HG03565 (cell line): ENCODE data around the gene TTLL8.

Source experiments
- ATAC-seq: cut with Tn5 transposase; IDR thresholded peaks from one replicate; pipeline ENCODE4 v1.9.1; 2021; ENCODE audit warnings: mild to moderate bottlenecking, moderate library complexity; ENCODE audit not compliant: unreplicated experiment

Gene TTLL8

DNA sequence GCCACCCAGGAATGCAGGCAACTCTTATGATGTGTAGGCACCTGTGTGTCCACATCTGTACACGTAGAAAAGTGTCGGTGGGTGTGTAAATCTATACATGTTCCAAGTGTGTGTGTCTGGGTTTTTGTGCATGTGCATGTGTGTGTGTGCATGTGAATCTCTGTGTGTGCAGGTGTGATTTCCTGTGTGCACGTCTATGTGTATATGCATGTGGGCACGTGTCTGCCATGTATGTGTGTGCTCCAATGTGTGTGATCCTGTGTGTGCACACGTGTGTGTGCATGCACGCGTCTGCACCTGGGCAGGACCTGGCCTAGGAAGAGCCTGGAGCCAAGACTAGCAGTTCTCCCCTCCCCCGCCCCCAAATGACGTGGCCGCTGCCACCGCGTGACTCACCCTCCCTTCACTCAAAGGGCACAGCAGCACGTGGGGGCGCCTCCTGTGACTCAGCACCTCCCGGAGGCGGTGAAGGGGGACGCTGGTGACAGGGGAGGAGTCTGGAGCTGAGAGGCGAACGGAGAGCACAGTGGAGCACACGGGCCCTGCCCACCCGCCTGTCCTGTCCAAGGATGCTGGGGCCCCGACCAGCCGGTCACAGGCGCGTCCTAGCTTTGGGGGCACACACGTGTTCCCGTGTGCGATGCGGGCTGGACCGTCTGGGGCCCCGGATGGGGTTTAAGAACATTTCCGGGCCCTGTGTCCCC, 87.4 kb downstream of the TTLL8 start:
- ATAC-seq = peak; percentile 45

DNA sequence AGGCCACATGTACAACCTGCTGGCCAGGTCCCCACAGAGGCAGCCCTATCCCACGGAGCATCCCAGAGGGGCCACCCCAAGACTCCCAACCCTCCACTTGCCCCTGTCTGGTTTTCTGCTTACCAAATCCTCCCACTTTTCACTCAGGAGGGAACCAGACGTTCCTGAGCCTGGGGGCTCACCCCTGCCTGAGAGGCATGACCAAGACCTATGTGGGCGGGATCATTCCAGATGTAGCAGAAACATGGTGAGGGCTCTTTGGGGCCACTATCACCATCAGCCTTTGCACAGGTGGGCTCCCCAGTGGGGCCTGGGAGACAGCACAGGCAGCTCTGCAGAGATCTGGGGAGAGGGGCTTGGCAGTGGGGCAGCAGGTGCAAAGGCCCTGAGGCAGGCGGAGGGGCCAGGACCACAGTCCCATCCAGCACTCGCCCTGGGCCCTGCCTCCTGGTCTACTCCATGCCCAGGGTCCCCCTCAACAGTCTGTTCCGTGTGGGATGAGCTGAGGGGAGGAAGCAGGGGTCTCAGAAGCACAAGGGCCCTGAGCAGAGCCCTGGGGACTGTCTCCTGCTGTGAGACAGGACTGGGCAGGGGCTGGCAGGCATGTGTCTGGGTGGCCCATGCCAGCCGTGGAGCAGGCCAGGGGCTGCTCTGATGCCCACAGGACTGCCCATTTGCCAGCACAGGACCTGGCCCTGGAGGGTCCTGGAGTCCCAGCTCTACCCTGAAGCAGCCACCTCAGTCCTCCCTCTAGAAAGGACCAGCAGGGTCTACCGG, 88.2 kb downstream of the TTLL8 start:
- no peak for ATAC-seq

DNA sequence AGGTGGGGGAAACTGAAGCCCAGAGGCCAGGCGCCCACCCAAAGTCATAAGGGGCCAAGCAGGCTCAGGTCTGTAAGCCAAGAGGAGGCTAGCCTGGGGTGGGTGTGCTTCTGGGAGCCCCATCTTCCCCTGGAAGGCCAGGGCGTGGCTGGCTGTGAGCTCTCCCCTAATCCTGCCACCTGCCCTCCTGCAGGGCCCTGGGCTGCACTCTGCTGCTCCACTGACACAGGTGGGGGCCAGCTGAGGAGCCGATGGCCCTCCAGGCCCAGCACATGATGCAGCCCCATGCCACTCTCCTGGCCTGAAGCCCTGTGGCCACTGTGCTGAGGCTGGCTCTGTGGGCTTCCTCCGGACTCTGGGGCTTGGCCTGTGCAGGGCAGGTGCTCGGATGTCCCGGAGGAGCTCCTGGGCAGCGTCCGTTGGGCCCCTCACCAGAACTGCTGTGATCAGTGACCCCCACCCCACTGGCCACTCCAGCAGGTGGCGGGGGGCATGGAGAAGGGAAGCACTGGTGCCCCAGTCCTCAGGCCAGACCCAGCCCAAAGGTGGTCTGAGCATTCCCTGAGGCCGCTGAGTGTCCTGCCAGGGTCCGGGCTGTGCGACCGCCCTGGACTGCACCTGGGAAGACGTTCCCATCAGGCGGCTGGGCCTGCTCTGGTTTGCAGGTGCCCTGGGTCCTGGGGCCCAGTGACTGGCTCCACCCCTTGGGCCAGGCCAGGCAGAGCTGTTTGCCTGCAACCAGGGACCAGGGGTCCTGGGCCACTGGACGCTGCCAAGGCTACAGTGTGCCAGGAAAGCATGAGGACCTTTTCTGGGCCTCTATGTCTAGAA, 89.1 kb downstream of the TTLL8 start:
- ATAC-seq = no peak
